Posterior cingulate gyrus (tissue), 11 donors: ENCODE measurements around the gene PDE10A.
"Not testable (repeated sequence)": the region's sequence is repeated elsewhere in the genome, so short reads cannot be mapped to it uniquely, and the experiment has no call there.

Experiments used
- DNase-seq, 10 donors: peaks; one replicate each; pipeline versions ENCODE4 v3.0.0 to v3.0.0-alpha.2; 2020 to 2021; ENCODE audit warnings: mixed read lengths in 3 of 10
- intact Hi-C: fragments of 100-400 bp; cut with DNase I; formaldehyde crosslinking; loops from one replicate; pipeline ENCODE4 v1.15.1; 2023

The PDE10A gene

DNA sequence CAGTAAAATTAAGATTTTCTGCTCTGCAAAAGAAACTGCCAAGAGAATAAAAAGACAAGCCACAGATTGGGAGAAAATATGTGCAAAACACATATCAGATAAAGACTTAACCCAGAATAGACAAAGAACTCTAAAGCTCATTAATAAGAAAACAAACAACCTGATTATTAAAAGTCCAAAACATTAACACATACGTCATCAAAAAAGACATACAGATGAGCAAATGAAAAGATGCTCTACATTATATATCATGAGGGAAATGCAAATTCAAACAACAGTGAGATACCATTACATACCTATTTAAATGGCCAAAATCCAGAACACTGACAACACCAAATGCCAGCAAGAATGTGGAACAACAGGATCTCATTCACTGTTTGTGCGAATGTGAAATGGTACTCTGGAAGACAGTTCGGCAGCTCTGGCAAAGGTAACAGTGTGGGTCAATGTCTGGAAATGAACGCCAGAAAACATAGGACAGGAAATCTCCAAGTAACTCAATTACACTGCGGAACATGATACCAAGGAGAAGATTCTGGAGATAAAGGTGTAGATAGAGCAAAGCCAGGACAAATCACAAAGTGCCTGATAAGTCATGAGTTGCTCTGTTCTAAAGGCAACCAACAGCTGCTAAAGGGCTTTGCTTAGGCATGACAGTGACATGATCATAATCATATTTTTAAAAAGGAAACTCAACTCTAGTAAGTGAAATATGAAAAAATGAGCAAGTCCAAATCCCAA, 96.8 kb downstream of the PDE10A start:
- intact Hi-C loops, result no loop called here
- DNase-seq, result no peak

DNA sequence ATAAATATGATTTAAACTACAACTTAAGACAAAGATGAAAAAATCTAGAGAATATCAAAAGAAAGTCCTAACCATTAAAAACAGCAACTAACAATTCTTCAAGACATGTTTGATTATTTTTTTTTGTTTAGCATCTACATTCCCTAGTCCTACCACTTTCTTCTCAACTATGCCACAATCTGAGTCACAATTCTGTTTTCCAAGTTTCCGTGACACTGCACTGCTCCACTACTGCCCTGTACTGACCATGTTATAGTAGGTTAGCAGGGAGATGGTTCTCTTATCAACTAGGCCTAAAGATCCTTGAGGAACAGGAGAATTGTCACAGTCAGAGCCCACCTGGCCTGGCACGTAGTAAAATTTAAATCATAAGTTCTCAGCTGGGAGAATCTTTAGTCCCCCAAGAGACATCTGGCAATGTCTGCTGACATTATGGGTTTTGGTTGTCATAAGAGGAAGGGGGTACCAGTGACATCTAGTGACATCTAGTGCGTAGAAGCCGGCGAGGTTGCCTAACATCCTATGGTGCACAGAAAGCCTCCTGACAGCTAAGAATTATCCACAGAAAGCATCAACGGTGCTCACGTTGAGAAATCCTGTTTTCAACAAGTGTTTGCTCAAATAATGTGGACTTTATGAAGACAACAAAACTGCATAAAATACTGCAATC, 100.5 kb downstream of the PDE10A start:
- intact Hi-C loops, result no loop called here
- DNase-seq, result no peak

DNA sequence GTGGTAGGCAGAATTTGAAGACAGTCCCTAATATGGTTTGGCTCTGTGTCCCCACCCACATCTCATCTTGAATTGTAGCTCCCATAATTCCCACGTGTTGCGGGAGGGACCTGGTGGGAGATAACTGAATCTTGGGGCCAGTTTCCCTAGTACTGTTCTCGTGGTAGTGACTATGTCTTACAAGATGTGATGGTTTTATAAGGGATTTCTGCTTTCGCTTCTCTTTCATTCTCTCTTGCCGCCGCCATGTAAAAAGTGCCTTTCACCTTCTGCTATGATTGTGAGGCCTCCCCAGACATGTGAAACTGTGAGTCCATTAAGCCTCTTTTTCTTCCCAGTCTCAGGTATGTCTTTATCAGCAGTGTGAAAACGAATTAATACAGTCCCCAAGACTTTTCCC, 103.4 kb downstream of the PDE10A start:
- intact Hi-C loops, result no loop called here
- no peak for DNase-seq

DNA sequence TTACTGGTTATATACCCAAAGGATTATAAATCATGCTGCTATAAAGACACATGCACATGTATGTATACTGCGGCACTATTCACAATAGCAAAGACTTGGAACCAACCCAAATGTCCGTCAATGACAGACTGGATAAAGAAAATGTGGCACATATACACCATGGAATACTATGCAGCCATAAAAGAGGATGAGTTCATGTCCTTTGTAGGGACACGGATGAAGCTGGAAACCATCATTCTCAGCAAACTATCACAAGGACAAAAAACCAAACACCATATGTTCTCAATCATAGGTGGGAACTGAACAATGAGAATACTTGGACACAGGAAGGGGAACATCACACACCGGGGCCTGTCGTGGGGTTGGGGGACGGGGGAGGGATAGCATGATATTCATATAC, 104.9 kb downstream of the PDE10A start:
- intact Hi-C loops, result not testable (repeated sequence)

DNA sequence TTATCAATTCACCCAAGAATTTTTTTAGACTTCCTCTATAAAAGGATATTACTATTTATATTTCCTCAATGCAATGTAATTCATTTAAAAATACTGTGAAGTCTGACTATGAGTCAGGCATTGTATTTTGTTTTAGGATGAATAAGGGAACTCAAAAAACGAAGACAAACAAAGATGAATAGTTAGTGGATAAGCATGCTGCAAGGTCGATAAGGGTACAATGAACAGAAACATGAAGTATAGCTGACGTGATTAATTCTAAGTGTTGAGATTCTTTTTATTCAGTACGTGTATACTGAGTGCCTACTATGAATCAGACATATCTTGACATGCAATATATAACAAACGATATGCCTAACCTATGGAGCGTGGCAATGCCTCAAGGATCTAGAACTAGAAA, 105.4 kb downstream of the PDE10A start:
- no peak for DNase-seq
- intact Hi-C loops, result no loop called here

More for the DNA sequence above, 104.9 kb downstream of the PDE10A start:
- DNase-seq, result not testable (repeated sequence)

DNA sequence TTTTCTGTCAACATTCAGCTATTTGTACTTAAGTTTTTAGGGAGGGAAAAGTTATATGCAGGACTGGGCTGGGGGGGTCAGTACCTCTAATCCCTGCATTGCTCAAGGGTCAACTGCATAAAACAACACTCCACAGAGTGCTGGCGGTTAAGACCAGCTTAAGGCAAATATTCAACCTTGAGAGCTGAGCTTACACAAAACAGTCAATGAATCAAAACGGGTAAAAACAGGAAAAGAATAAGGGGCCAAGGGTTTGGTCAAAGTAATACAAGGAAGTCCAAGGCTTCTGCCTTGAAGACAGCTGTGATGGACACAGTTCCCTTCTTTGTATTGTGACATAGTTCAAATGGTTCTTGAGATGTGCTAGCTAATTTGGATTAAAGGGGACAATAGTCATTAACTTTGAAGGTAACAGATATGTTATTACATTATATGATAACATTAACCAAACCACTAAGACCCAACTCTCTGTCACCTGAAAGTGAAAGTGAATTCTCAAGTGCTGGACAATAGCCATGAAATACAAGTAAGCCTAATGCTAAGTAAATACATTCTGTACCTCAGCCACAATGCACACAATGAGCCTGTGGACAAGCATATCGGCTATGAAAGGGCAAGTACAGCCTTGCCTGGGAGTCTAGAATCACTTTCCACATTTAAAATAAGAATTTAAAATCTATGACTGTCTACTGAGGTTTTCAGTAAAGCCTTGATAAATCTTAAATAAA, 106.8 kb downstream of the PDE10A start:
- DNase-seq, result no peak
- intact Hi-C loops, result no loop called here

DNA sequence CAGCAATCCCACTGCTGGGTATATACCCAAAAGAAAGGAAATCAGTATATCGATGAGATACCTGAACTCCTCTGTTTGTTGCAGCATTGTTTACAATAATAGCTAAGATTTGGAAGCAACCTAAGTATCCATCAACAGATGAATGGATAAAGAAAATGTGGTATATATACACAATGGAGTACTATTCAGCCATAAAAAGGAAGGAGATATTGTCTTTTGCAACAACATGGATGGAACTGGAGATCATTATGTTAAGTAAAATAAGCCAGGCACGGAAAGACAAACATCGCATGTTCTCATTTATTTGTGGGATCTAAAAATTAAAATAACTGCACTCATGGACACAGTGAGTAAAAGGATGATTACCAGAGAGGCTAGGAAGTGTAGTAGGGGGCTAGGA, 108.4 kb downstream of the PDE10A start:
- intact Hi-C loops, DNase-seq: not testable (repeated sequence)

DNA sequence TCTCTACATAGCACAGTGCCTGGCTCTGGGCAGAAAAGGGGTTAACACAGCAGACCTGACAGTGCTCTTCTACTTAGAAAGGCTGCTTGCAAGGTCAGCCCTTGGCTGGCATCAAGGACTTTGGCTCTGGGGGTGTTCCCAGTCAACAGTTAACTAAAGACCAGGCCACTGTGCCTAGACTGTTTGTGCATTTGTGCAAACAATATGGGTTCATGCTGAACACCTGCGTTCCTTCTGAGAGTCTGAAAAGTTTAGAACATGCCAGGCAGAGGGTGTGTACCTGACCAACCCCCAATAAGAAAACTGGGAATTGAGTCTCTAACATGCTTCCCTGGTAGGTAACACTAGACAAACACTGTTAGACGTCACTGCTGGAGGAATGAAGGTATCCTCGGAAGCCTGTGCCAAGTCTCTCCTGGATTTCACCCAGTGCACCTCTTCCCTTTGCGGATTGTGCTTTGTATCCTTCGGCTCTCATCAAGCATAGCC, 110.7 kb downstream of the PDE10A start:
- DNase-seq, result no peak
- intact Hi-C loops, result no loop called here

DNA sequence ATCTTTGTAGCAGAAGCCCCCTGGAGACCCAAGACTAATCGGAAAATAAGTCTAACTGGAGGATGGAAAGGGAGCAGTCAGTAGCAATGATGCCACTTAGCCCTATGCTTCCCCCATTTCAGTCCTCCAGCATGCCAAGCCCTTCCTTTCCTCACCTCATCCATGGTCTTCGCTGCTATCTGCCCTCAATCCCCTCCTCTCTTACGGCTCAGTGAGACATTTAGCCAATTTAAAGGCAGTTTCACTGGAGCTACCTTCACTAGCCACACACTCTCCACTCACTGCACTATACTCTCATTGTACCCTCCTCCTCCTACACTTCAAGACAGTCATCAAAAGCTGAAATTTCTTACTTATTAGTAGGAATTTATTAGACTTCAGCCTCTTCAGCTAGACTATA, 111.2 kb downstream of the PDE10A start:
- DNase-seq, result no peak
- intact Hi-C loops, result no loop called here

DNA sequence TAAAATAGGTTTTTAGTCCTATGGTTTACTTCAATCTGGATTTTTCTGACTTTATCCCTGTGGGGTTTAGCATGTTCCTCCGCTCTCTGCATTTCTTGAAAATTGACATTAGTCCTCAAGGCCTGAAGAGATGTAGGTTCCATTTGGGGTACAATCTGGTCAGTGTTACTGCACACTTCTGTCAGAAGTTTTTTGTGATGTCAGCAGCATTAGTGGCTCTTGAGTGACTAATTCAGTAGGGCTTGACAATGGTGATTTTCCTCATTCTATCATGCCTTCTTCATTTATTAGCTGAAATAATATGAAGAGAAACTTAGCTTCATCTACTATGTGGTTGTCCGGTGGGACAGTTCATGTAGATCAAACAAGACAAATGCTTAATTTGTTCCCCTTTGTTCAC, 114.6 kb downstream of the PDE10A start:
- intact Hi-C loops, result no loop called here
- DNase-seq, result no peak

DNA sequence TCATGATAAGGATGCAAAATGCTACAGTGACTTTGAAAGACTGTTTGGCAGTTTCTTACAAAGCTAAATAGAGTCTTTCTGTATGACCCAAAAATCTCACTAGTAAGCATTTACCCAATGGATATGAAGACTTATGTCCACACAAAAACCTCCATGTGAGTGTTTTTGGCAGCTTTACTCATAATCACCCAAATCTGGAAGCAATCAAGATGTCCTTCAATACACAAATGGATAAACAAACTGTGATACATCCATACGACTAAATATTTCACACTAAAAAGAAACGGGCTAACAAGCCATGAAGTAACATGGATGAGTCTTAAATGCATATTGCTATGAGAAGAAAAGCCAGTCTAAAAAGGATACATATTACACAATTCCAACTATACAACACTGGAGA, 117.2 kb downstream of the PDE10A start:
- intact Hi-C loops, result no loop called here

DNA sequence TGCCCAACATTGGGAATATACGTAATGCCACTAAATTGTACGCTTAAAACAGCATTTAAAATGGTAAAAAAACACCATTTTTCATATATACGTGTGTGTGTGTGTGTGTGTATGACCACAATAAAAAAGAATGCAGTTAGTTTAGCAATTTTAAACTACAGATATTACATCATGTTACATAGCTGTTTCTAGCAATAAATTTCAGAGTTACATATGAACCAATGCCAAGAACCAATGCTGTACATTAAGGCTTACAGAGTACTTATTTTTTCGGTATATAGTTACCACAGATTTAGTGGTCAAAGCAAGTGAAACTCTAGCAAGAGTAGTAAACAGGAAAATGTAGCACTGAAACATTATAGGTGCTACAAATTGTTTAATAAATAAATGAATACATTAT, 119.3 kb downstream of the PDE10A start:
- no peak for DNase-seq
- intact Hi-C loops, result no loop called here

More for the DNA sequence above, 117.2 kb downstream of the PDE10A start:
- no peak for DNase-seq

DNA sequence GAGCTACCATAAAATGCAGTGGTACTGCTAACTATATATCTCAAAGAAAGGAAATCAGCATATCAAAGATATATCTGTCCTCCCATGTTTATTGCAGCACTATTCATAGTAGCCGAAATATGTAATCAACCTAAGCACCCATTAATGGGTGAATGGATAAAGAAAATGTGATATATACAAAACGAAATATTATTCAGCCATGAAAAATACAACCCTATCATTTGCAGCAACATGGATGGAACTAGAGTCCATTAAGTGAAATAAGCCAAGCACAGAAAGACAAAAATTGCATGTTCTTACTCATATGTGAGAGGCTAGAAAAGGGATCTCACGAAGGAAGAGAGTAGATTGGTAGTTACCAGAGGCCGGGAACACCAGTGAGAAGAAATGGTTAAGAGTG, 126.1 kb downstream of the PDE10A start:
- intact Hi-C loops, result no loop called here
- no peak for DNase-seq

DNA sequence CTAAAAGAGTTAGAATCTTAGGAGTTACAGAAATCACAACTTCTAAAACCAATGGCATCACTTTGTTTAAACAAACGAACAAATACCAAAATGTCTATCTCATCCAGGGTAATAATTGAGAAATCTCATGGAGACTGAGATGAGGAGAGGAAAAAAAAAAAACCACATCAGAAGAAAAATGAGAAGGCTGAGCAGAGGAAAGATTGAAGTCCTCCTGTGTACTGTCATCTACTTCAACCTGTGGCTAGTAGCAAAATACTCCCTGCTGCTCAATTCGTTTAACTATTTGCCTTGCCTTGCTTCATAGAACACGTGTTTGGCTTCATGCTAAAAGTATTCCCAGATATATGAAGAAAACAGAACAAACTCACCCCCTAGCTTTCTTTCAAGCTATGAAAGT, 143.7 kb downstream of the PDE10A start:
- DNase-seq, result no peak
- intact Hi-C loops, result no loop called here

DNA sequence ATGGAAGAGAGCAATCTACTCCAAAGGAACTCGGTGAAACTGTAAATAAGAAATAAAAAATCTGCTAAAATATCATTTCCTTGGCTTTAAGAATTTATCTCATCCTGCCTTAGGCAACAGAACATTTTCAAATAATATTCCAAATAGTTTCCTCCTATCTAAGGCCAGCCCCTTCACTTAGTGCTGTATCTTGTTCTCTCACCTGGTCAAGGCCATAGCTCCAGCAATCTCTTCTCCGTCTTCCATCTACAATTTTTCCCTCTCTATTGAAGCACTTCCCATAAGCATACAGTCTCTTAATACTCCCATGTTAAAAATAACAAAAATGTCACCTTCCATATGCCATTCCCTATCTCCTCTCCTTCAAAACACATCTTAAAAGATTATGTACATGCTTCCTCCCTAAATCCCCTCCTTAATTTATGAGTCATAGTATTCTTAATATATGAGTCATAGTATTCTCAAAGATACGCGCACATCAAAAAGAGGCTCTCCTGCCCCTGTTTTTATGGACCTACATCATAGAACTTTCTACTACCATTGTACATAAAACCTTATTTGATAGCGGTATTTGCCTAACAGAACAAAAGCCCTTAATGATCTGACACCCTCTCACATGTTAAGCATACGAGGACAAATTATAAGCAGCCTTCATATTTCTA, 146.9 kb downstream of the PDE10A start:
- no peak for DNase-seq
- intact Hi-C loops, result no loop called here

DNA sequence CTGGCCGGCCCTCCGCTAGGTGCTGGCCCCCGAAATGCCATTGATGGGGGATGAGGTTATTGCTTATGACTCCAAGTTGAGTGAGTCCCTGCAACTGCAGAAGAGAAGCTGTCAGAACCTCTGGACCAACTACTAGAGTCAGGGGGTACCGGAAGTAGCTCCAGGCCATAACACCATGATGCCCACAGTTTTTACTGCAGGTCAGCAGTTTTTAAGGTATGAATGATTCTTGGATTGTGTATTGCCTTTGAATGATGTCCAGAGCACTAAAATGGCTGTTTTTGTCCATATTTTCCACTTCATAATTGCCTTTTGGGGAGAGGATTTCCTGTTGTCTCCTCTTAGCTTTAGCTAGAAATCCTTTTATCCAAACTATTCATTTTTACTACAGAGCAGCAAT, 148.4 kb downstream of the PDE10A start:
- intact Hi-C loops, result no loop called here
- DNase-seq, result no peak

DNA sequence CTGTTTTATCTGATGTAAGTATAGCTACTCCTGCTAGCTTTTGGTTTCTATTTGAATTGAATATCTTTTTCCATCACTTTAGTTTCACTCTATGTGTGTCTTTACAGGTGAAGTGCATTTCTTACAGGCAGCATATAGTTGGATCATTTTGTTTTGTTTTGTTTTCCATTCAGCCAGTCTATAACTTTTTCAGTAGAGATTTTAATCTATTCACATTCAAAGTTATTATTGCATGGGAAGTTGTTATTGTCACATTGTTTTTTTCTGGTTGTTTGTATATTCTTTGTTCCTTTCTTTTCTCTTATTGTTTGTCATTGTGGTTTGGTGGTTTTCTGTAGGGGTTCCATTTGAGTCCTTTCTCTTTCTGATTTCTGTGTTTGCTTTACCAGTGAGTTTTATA, 151.2 kb downstream of the PDE10A start:
- intact Hi-C loops, result no loop called here
- no peak for DNase-seq

DNA sequence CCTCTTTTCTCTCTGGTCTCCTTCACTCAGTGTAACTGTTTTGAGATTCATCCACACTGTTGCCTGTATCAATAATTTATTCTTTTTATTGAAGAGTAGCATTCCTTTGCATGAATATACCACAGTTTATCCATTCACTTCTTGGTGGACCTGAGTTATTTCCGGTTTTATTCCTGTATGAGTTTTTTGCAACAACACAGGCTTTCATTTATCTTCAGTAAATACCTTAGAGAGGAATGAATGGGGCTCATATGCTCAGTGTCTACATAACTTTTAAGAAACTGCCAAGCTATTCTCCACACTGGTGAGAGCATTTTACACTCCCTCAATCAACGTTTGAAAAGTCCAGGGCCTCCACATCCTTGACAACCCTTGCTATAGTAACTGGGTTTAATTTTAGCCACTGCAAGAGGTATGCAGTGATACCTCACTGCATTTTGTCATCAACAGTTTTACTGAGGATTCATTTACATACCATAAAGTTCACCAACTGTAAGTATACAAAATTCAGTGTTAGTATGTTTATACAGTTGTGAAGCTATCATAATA, 154.6 kb downstream of the PDE10A start:
- intact Hi-C loops, result no loop called here
- DNase-seq, result no peak

DNA sequence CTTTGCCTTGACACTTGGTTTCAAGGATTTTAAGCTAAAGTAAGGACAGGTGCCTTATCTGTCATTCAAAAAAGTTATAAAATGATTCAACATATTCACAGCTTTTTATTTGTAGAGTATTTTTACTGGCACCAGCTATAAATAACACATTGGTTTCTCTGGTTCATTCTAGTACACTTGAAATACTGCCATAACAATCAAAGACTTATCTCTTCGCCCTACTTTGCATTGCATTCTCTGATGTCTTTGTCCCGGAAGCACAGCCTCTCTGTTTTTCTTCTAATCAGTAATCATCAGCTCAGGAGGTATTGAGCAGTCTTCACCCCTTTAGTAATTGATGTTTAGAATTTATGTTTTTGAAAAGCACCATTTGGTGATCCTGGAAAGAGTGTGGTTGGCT, 156.4 kb downstream of the PDE10A start:
- intact Hi-C loops, result no loop called here

DNA sequence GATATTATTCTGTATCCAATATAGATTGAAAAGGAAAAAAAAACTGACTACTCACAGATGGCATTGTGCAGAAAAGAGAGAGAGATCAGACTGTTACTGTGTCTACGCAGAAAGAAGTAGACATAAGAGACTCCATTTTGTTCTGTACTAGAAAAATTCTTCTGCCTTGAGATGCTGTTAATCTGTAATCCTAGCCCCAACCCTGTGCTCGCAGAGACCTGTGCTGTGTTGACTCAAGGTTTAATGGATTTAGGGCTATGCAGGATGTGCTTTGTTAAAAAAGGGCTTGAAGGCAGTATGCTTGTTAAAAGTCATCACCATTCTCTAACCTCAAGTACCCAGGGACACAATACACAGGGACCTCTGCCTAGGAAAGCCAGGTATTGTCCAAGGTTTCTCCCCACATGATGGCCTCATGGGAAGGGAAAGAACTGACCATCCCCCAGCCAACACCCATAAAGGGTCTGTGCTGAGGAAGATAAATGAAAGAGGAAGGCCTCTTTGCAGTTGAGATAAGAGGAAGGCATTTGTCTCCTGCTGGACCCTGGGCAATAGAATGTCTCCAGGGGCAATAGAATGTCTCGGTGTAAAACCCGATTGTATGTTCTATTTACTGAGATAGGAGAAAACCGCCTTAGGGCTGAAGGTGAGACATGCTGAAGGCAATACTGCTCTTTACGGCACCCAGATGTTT, 162.7 kb downstream of the PDE10A start:
- intact Hi-C loops, DNase-seq: not testable (repeated sequence)

More for the DNA sequence above, 156.4 kb downstream of the PDE10A start:
- DNase-seq, result no peak
